Muscle layer of colon (tissue), 2 donors: ENCODE data around the gene CCDC85B.

Source experiments
- H3K27ac ChIP-seq: one replicate; pipeline ENCODE4 v1.7.0; 2013; ENCODE audit warnings: low read depth, mild to moderate bottlenecking, low read length, moderate library complexity
- H3K27me3 ChIP-seq, 2 donors: one replicate each; pipeline ENCODE4 v1.7.0; 2013; ENCODE audit warnings: low read length in 2 of 2, mild to moderate bottlenecking in 2 of 2; ENCODE audit not compliant: insufficient read depth in 2 of 2, control insufficient read depth in 1 of 2
- H3K36me3 ChIP-seq: one replicate; pipeline ENCODE4 v1.7.0; 2013; ENCODE audit warnings: mild to moderate bottlenecking, low read length; ENCODE audit not compliant: insufficient read depth
- H3K4me1 ChIP-seq: one replicate; pipeline ENCODE4 v1.7.0; 2013; ENCODE audit warnings: mild to moderate bottlenecking, low read length; ENCODE audit not compliant: insufficient read depth
- H3K4me3 ChIP-seq, 2 donors: one replicate each; pipeline ENCODE4 v1.7.0; 2013; ENCODE audit warnings: low read length in 2 of 2, low read depth in 1 of 2, mild to moderate bottlenecking in 1 of 2, moderate library complexity in 1 of 2
- H3K9ac ChIP-seq: one replicate; pipeline ENCODE4 v1.7.0; 2013; ENCODE audit warnings: low read length
- H3K9me3 ChIP-seq: one replicate; pipeline ENCODE4 v1.7.0; 2013; ENCODE audit warnings: mild to moderate bottlenecking, low read length
- donor health status: abdominal sarcoma.
- donor health status: Adenocarcinoma of cecum.

CCDC85B gene

GRCh38 chr11:65851811-65852507, 38.5 kb upstream of the CCDC85B start:
- no peak overlapping the region for H3K4me3 ChIP-seq
- peaks cover 57% of the 10 kb centered on the region for H3K36me3 ChIP-seq
- H3K27me3 ChIP-seq: no peaks in the 10 kb centered on the region
- no peak overlapping the region for H3K9ac ChIP-seq
- H3K4me1 ChIP-seq: peaks cover 24% of the 10 kb centered on the region
- no peaks in the 10 kb centered on the region for H3K9me3 ChIP-seq
- H3K27ac ChIP-seq: no peak overlapping the region

DNA sequence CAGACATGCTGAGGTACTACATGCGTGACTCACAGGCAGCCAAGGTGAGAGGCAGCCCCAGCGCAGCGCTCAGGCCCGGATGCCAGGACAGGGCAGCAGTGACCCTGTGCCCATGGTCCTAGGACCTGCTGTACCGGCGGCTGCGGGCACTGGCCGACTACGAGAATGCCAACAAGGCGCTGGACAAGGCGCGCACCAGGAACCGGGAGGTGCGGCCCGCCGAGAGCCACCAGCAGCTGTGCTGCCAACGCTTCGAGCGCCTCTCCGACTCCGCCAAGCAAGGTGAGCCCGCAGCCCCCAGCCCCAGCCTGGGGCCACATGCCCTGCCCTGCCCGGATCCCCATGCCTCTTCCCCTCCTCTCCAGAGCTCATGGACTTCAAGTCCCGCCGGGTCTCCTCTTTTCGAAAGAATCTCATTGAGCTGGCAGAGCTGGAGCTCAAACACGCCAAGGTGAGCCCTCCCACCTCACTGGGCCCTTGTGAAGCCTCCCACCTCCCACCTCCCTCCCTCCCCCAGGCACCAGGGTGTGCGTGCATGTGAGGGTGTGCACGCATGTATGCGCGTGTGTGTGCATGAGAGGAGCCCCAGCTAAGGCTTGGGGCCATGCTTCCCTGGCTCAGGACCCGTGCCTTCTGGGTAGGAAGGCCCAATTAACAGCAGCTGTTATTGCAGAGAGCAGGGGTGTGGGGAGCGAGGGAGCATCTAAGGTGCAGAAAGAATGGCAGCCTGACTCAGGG, 37.8 kb upstream of the CCDC85B start:
- H3K27ac ChIP-seq: no peak overlapping the region
- H3K9ac ChIP-seq: no peak overlapping the region
- no peaks in the 10 kb centered on the region for H3K9me3 ChIP-seq
- H3K4me3 ChIP-seq: no peak overlapping the region
- H3K36me3 ChIP-seq: peaks cover 57% of the 10 kb centered on the region
- peaks cover 24% of the 10 kb centered on the region for H3K4me1 ChIP-seq
- no peaks in the 10 kb centered on the region for H3K27me3 ChIP-seq

DNA sequence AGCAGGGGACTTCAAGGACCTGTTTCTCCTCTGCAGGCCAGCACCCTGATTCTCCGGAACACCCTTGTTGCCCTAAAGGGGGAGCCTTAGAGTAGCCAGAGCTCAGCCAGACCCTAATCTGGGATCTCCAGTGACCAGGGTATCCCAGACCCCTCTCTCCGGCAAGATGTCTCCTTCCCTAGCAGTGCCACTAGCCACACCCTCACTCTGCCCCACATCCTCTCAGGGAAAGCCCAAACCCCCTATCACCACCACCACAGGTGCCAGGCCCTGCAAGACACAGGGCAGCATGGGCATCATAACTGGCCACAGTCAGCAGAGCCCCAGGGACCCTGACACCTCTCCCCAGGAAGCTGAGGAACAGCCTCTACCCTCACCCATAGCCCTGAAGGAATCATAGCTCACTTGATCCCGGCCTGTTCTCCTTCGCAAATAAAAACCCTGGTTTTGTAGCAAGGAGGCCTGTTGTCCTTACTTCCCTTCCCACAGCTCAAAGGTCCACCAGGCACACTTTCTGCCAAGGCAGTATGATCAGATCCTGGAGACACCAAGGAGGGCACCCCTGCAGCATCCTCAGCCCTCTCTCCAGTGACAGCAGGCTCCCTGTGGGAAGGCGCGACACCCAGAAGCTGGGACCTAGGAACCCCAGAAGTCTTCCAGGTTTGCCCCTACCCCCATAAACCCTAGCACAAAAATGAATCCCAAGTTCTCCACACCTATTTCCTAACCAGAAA, 37.1 kb upstream of the CCDC85B start:
- no peak overlapping the region for H3K27ac ChIP-seq
- no peaks in the 10 kb centered on the region for H3K27me3 ChIP-seq
- no peak overlapping the region for H3K4me3 ChIP-seq
- no peak overlapping the region for H3K9ac ChIP-seq
- H3K9me3 ChIP-seq: no peaks in the 10 kb centered on the region
- H3K36me3 ChIP-seq: peaks cover 57% of the 10 kb centered on the region
- H3K4me1 ChIP-seq: peaks cover 24% of the 10 kb centered on the region

DNA sequence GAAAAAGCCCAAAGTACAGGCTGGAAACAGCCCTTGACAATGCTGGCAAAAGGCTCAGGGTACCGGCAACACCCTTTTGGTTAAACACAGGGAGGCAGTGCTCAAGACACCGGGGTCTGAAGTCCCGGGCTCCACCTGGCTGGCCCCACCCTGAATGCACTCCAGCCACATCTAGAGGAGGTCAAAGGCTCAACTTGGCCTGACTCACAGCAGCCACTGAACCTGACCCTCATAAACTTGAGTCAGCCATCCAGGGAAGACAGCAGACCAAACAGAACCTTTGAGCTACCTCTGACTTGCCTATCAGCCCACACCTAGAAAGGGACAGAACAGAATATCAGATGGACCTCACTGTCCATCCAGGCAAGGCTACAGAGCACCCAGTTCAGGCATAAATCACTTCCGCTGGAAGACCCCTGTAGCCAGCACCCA, 36.3 kb upstream of the CCDC85B start:
- Histone ChIP-seq H3K9ac (no peak overlapping the region), H3K36me3 (peaks cover 57% of the 10 kb centered on the region), H3K27me3 (no peaks in the 10 kb centered on the region), H3K4me3 (no peak overlapping the region), H3K9me3 (no peaks in the 10 kb centered on the region), H3K4me1 (peaks cover 24% of the 10 kb centered on the region), H3K27ac (no peak overlapping the region)

GRCh38 chr11:65854852-65855837, 35.3 kb upstream of the CCDC85B start:
- H3K27me3 ChIP-seq: no peaks in the 10 kb centered on the region
- H3K9ac ChIP-seq: no peak overlapping the region
- no peak overlapping the region for H3K4me3 ChIP-seq
- H3K9me3 ChIP-seq: no peaks in the 10 kb centered on the region
- H3K27ac ChIP-seq: no peak overlapping the region
- peaks cover 24% of the 10 kb centered on the region for H3K4me1 ChIP-seq
- peaks cover 57% of the 10 kb centered on the region for H3K36me3 ChIP-seq

GRCh38 chr11:65855927-65856363, 34.5 kb upstream of the CCDC85B start:
- H3K9me3 ChIP-seq: no peaks in the 10 kb centered on the region
- H3K9ac ChIP-seq: peak overlapping the region; percentile 79
- H3K4me3 ChIP-seq: peak overlapping the region; percentile 68 to 89
- peaks cover 52% of the 10 kb centered on the region for H3K36me3 ChIP-seq
- no peak overlapping the region for H3K27ac ChIP-seq
- H3K27me3 ChIP-seq: no peaks in the 10 kb centered on the region
- peaks cover 25% of the 10 kb centered on the region for H3K4me1 ChIP-seq

DNA sequence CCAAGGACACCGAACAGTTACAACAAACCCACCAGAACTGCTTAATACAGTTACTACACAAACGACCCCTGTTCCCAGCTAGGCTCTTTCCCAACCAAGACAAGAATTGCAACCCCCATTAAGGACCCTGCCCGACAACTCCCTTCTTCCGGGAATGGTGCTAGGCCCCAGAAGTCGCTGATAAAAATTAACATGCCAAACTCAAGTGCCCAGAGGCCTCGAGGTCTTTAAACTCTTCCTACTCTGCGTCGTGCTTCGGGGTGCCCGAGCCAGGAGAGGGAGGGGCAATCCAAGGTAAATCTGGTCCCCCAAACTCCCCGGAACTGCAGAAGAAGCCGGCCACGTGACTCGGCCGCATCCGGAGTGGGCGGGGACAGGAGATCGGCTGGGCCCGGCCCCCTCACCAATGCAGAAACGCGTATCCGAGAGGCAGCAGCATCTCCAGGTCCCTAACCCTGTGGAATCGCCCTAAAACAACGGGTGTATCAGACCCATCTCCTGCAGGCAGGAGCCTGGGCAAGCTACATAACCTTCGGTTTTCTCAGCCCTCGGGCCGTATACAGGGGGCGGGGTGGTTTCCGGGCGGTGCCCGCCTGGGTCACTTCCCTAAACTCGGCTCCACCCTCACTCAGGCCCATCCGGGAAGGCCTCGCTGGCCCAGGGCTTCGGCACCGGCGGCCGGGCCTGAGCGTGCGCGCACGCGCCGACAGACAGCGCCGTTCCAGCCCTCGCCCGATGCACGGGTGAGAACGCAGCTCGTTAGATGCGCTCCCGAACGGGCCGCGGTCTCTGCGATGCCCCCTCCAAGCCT, 33.6 kb upstream of the CCDC85B start:
- H3K36me3 ChIP-seq: peaks cover 45% of the 10 kb centered on the region
- H3K9ac ChIP-seq: peak overlapping the region; percentile 79
- peaks cover 34% of the 10 kb centered on the region for H3K4me1 ChIP-seq

DNA sequence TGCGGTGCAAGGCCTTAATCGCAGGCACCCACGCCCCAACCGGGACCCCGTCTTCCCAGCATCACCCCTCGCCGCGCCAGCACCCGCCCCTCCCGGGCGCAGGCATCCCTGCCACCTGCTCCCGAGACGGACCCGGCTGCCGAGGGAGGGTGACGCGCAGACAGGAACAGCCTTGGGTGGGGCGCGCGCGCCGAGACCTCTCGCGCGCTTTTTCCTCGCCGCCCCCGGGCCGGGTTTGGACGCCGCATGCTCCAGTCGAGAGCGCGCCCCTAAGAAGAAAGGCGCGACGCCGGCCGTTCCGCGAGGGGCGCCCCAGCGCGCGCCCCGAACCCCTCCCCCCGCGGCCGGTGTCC, 33.0 kb upstream of the CCDC85B start:
- H3K9me3 ChIP-seq: no peaks in the 10 kb centered on the region
- peak overlapping the region; percentile 79 for H3K9ac ChIP-seq
- peaks cover 45% of the 10 kb centered on the region for H3K36me3 ChIP-seq
- peak overlapping the region; percentile 68 to 89 for H3K4me3 ChIP-seq
- no peaks in the 10 kb centered on the region for H3K27me3 ChIP-seq
- H3K27ac ChIP-seq: peak overlapping the region; percentile 96
- peaks cover 39% of the 10 kb centered on the region for H3K4me1 ChIP-seq

More for the DNA sequence above, 33.6 kb upstream of the CCDC85B start:
- no peaks in the 10 kb centered on the region for H3K27me3 ChIP-seq
- no peaks in the 10 kb centered on the region for H3K9me3 ChIP-seq
- H3K27ac ChIP-seq: peak overlapping the region; percentile 96
- peak overlapping the region; percentile 68 to 89 for H3K4me3 ChIP-seq

GRCh38 chr11:65857853-65858680, 32.4 kb upstream of the CCDC85B start, which contains the start of gene CFL1:
CFL1 (minus strand) TSS chr11:65858180; CDS start chr11:65858099, 81 bp downstream.
- H3K9ac ChIP-seq: peak within 1 kb of the TSS; percentile 79
- peaks cover 47% of the 10 kb centered on the region for H3K36me3 ChIP-seq
- no peaks in the 10 kb centered on the region for H3K9me3 ChIP-seq
- H3K4me1 ChIP-seq: peaks cover 45% of the 10 kb centered on the region
- peak within 1 kb of the TSS; percentile 99 for H3K27ac ChIP-seq
- H3K27me3 ChIP-seq: no peaks in the 10 kb centered on the region
- H3K4me3 ChIP-seq: peak within 1 kb of the TSS; percentile 68 to 89
